ENCODE results near the gene SLC7A7.

Gene SLC7A7

DNA sequence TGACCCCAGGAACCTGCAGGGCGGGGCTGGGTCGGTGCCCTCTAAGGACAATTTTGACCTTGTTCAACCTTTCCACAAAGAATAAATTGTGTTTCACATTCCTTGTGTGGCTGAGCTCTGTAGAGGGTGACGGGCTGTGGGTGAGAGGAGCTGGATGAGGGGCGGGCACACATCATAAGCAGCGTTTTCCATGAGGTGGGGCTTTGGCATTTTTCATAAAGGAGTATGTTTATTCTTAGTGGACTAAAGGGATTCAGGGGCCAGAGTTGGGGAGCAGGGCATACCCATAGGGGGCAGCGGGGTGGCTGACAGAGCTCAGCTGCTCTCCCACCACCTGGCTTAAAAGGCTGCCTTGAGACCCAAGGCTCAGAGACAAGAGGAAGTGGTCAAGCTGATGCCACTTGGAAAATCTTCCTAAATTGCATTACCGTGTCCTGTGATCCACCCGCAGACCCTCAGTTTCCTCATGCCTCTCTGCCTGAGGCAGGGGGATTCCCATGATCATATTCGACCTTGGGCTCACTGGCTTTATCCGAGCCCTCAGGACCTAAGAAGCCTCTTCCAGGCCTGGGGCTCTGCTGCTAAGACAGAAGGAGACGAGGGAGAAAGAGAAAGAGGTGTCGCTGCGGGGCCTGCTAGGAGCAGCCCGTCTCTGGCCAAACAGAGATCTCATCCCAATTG, 32.6 kb upstream of the SLC7A7 start:
- H3K27me3 Mint-ChIP-seq: peaks cover 25% of the 10 kb centered on the region

DNA sequence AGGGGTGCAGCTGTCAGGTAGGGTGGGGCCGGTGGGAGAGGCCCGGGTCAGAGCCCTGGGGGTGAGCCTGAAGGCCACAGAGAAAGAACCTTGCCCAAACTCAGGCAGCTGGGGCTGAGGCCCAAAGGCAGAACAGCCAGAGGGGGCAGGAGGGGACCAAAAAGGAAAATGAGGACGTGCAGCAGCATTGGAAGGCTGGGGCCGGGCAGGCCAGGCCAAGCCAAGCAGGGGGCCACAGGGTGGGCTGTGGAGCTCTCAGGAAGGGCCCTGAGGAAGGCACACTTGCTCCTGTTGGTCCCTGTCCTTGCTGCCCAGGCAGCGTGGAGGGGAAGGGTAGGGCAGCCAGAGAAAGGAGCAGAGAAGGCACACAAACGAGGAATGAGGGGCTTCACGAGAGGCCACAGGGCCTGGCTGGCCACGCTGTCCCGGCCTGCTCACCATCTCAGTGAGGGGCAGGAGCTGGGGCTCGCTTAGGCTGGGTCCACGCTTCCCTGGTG, 31.6 kb upstream of the SLC7A7 start:
- Mint-ChIP-seq H3K36me3 (no peaks in the 10 kb centered on the region), H3K4me1 (peaks cover 19% of the 10 kb centered on the region), H3K27me3 (peaks cover 25% of the 10 kb centered on the region), H3K4me3 (no peak overlapping the region), H3K9me3 (no peaks in the 10 kb centered on the region), H3K27ac (peak overlapping the region; percentile 77)
- no peak for ATAC-seq

More for the DNA sequence above, 32.6 kb upstream of the SLC7A7 start:
- H3K4me3 Mint-ChIP-seq: no peak overlapping the region
- peaks cover 21% of the 10 kb centered on the region for H3K4me1 Mint-ChIP-seq
- no peak overlapping the region for H3K27ac Mint-ChIP-seq
- no peak for ATAC-seq
- no peaks in the 10 kb centered on the region for H3K36me3 Mint-ChIP-seq
- H3K9me3 Mint-ChIP-seq: no peaks in the 10 kb centered on the region

DNA sequence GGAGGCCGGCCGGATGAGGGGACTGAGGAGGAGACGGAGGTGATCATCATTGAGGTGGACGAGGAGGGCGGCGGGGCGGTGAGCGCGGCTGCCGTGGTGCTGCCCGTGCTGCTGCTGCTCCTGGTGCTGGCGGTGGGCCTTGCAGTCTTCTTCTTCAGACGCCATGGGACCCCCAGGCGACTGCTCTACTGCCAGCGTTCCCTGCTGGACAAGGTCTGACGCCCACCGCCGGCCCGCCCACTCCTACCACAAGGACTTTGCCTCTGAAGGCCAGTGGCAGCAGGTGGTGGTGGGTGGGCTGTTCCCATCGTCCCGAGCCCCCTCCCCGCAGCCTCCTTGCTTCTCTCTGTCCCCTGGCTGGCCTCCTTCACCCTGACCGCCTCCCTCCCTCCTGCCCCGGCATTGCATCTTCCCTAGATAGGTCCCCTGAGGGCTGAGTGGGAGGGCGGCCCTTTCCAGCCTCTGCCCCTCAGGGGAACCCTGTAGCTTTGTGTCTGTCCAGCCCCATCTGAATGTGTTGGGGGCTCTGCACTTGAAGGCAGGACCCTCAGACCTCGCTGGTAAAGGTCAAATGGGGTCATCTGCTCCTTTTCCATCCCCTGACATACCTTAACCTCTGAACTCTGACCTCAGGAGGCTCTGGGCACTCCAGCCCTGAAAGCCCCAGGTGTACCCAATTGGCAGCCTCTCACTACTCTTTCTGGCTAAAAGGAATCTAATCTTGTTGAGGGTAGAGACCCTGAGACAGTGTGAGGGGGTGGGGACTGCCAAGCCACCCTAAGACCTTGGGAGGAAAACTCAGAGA, 30.8 kb upstream of the SLC7A7 start:
- Mint-ChIP-seq H3K27me3 (peaks cover 25% of the 10 kb centered on the region), H3K27ac (peak overlapping the region; percentile 77), H3K4me3 (no peak overlapping the region), H3K36me3 (no peaks in the 10 kb centered on the region), H3K9me3 (no peaks in the 10 kb centered on the region), H3K4me1 (peaks cover 19% of the 10 kb centered on the region)
- ATAC-seq: no peak

DNA sequence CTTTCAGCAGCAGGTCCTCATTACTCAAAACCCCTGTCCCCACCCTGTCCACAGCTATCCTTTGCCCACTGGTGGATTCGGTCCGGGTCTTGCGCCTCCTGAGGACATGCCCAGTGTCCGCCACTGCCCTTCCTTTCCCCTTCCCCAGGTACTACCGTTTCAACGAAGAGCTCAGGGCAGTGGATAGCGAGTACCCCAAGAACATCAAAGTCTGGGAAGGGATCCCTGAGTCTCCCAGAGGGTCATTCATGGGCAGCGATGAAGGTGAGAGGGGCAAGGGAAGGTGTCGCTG, 29.8 kb upstream of the SLC7A7 start:
- Mint-ChIP-seq H3K27me3 (peaks cover 25% of the 10 kb centered on the region), H3K4me3 (no peak overlapping the region), H3K36me3 (no peaks in the 10 kb centered on the region), H3K9me3 (no peaks in the 10 kb centered on the region), H3K27ac (no peak overlapping the region), H3K4me1 (peaks cover 19% of the 10 kb centered on the region)
- ATAC-seq: no peak

DNA sequence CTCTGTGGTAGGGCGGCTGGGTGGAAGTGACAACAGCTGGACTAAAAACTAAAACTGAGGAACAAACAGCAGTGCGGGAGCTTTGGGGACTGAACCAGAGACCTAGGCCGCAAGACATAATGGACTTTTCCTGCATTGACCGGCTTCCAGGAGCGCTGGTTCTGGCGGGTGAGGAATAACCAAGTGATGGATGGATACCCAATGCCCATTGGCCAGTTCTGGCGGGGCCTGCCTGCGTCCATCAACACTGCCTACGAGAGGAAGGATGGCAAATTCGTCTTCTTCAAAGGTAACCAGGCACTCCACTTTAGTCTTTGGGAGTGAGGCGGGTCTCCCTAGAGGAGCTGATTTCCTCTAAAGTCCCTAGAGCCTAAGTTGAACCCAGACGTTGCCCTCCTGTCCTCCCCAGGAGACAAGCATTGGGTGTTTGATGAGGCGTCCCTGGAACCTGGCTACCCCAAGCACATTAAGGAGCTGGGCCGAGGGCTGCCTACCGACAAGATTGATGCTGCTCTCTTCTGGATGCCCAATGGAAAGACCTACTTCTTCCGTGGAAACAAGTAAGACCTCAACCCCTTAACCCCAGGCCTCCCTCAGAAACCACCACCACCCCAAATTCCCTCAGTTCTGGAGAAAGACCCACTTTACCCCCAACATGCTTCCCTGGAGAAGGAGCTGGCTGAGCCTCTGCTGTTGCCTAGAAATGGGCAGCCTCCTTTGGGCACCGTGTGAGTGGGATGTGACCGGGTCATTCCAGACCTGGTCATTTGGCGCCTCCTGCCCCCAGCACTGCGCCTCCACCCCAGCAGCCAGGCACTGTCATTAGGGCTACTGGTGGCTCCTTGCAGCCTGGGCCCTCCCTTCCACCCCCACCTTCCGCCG, 29.2 kb upstream of the SLC7A7 start:
- ATAC-seq: no peak
- Mint-ChIP-seq H3K4me3 (no peak overlapping the region), H3K36me3 (no peaks in the 10 kb centered on the region), H3K27me3 (peaks cover 25% of the 10 kb centered on the region), H3K4me1 (peaks cover 19% of the 10 kb centered on the region), H3K9me3 (no peaks in the 10 kb centered on the region), H3K27ac (no peak overlapping the region)

DNA sequence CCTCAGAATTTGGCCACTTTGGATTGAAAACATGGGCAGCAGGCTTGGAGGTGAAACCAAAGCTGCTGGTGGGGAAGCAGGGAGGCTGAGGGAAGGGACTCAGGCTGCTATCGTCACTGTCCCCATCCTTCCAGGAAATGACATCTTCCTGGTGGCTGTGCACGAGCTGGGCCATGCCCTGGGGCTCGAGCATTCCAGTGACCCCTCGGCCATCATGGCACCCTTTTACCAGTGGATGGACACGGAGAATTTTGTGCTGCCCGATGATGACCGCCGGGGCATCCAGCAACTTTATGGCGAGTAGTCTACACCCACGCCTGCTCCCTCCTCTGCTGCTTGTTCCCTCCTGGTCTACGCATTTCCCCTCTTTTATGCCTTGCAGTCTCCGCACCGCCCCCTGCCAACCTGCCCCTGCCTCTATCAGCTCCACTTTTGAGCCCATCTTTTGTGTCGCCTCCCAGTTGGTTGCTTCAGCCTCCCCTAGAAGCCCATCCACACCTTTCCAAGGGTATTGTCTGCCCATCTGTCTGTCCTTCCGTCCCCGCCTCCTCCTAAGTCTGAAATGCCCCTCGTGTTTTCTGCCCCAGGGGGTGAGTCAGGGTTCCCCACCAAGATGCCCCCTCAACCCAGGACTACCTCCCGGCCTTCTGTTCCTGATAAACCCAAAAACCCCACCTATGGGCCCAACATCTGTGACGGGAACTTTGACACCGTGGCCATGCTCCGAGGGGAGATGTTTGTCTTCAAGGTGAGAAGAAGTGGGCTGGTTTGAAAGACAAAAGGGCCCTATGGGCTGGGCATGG, 28.1 kb upstream of the SLC7A7 start:
- H3K36me3 Mint-ChIP-seq: no peaks in the 10 kb centered on the region
- no peak for ATAC-seq
- no peaks in the 10 kb centered on the region for H3K9me3 Mint-ChIP-seq
- H3K4me3 Mint-ChIP-seq: no peak overlapping the region
- peaks cover 13% of the 10 kb centered on the region for H3K4me1 Mint-ChIP-seq
- H3K27me3 Mint-ChIP-seq: peaks cover 37% of the 10 kb centered on the region
- H3K27ac Mint-ChIP-seq: no peak overlapping the region

DNA sequence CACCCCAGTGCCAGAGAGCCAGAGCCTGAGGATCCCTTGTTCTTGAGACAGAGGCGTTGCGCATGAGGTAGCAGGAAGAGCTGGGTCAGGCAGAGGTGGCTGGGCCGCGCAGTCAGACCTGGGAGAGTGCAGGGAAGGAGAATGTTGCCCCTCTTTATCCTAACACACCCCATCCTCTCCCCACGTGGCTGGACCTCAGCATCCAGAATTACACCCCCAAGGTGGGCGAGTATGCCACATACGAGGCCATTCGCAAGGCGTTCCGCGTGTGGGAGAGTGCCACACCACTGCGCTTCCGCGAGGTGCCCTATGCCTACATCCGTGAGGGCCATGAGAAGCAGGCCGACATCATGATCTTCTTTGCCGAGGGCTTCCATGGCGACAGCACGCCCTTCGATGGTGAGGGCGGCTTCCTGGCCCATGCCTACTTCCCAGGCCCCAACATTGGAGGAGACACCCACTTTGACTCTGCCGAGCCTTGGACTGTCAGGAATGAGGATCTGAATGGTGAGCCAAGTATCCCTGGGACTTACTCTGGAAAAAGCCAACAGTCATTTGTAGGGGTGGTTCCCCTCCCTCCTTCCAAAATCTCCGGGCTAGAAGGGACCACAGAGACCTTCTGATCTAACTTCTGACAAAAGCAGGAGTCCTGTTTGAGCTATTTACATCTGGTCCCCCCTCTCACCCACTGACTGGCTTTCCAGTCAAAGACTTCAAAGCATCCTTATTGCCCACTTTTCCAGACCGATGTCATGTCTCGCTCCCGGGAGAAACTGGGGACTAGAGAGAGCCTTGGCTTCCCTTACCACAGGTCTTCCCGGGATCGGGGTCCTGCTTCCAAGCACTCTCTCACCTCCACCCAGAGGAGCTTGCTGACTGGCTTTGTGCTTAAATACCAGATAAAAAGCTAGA, 27.2 kb upstream of the SLC7A7 start:
- H3K36me3 Mint-ChIP-seq: no peaks in the 10 kb centered on the region
- ATAC-seq: no peak
- H3K27ac Mint-ChIP-seq: no peak overlapping the region
- no peak overlapping the region for H3K4me3 Mint-ChIP-seq
- peaks cover 45% of the 10 kb centered on the region for H3K27me3 Mint-ChIP-seq
- H3K9me3 Mint-ChIP-seq: no peaks in the 10 kb centered on the region
- H3K4me1 Mint-ChIP-seq: peaks cover 11% of the 10 kb centered on the region

DNA sequence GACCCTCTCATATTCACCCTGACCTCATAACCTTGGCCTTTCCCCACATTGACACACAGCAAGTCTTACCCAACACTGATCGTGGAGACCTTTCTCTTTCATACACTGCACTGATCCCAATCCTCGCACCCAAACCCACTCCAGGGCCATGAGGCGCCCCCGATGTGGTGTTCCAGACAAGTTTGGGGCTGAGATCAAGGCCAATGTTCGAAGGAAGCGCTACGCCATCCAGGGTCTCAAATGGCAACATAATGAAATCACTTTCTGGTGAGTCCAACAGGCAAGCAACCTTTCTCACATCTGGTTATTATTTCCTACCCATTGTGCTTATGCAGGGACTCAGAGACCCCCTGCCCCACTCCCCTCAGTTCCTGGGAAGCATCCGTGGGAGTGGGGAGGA, 26.5 kb upstream of the SLC7A7 start:
- Mint-ChIP-seq H3K36me3 (peaks cover 6% of the 10 kb centered on the region), H3K9me3 (no peaks in the 10 kb centered on the region), H3K4me3 (no peak overlapping the region), H3K27ac (no peak overlapping the region), H3K27me3 (peaks cover 49% of the 10 kb centered on the region), H3K4me1 (peaks cover 16% of the 10 kb centered on the region)
- no peak for ATAC-seq

DNA sequence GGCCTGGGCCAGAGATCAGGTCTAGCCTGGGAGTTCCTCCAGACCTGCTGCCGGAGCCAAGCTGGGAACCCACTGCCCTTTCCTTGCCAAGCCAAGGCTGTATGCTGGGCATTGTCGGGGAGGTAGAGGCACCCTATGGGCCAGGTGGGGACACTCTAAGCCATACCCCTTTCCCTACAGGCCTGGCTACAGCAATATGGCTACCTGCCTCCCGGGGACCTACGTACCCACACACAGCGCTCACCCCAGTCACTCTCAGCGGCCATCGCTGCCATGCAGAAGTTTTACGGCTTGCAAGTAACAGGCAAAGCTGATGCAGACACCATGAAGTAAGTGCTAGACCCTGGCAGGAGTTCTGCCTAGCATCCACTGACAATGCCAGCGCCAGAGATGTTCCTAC, 26.1 kb upstream of the SLC7A7 start:
- Mint-ChIP-seq H3K27me3 (peaks cover 46% of the 10 kb centered on the region), H3K4me3 (no peak overlapping the region), H3K4me1 (peaks cover 16% of the 10 kb centered on the region), H3K9me3 (no peaks in the 10 kb centered on the region), H3K36me3 (peaks cover 6% of the 10 kb centered on the region), H3K27ac (no peak overlapping the region)
- no peak for ATAC-seq

DNA sequence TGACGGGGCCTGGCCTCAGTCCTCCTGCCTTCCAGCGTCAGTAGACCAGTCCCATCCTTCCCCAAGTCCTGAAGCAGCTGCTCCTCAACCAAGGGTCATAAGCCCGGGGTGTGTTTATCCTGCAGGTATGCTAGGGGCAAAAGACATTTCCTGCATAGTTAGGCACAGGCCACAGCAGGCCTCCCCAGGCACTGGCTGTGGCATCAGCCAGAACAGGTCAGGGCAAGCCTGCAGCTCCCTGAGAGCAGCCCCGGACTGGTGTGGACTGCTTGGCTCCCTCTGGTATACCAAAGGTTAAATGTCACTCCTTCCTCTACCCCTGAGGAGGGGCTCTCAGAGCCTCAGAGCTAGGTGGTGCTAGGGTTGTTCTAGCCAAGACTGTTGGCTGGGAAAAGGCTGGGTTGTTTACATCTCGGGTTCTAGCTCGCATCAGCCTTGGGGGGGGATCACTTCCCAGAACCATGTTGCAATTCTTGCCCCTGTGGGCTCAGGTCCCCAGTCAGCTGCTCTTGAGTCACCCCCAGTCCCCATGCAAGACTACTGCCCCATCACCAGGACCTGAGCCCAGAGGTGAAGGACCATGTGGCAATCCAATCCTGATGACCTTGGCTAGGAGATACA, 24.0 kb upstream of the SLC7A7 start:
- no peaks in the 10 kb centered on the region for H3K9me3 Mint-ChIP-seq
- H3K27ac Mint-ChIP-seq: no peak overlapping the region
- peaks cover 29% of the 10 kb centered on the region for H3K27me3 Mint-ChIP-seq
- peaks cover 19% of the 10 kb centered on the region for H3K4me1 Mint-ChIP-seq
- peaks cover 18% of the 10 kb centered on the region for H3K36me3 Mint-ChIP-seq
- H3K4me3 Mint-ChIP-seq: no peak overlapping the region
- ATAC-seq: no peak

DNA sequence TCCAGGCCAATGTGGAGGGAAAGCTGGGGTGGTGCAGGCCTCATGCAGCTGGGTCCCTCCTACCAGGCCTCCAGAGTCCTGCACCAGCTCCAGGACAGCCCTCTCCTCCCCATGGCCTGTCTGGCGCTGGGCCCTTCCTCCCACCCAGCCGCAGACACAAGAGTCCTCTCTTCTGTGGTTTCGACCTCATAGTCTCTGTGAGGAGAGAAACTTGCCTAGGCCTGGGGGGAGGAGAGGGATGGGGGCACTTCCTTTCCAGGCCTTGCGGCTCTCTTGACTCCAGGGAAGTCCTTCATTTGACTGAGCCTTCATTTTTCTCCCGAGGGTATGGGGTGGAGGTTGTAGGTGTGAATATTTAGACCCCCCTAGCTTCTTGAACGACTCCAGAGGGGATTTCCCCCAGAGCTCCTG, 23.4 kb upstream of the SLC7A7 start:
- peaks cover 29% of the 10 kb centered on the region for H3K27me3 Mint-ChIP-seq
- H3K9me3 Mint-ChIP-seq: no peaks in the 10 kb centered on the region
- no peak for ATAC-seq
- no peak overlapping the region for H3K27ac Mint-ChIP-seq
- peaks cover 18% of the 10 kb centered on the region for H3K36me3 Mint-ChIP-seq
- H3K4me1 Mint-ChIP-seq: peaks cover 19% of the 10 kb centered on the region
- H3K4me3 Mint-ChIP-seq: no peak overlapping the region

DNA sequence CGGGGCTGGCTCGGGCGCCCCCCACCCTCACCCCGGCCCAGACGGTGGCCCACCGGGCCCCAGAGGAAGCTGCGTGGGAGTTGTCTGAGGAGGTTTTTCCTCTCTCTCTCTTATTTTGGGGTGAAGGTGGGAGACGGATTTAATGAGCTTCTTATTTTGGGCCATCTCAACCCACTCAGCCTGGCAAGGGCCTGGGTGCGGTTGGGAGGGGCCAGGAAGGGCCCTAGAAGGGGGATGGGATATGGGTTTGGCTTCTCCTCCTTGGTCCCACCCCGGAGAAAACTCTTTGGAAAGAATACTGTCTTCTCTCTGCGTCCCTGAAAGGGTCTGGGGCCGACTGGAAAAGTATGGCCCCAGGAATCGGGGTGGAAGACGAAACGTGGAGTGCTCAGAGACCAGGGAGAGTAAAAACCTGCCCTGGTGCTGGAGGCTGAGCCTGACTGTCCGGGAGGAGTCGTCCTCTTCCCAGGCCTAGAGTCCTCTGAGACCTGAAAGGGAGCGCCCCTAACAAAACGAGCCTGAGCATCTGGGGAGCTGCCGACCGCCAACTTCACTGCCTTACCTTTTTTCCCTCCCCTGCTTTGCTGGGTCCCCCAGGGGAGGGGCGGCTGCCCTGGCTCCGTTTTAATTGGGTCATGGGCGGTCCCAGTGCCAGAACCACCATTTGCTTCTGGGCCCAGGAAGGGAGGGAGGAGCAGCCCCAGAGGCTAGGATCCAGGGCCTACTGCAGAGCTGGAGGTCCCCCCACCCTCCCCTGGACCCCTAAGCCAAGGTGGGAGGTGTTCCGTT, 22.7 kb upstream of the SLC7A7 start:
- H3K27ac Mint-ChIP-seq: peak overlapping the region; percentile 88
- H3K36me3 Mint-ChIP-seq: peaks cover 18% of the 10 kb centered on the region
- ATAC-seq: no peak
- H3K4me3 Mint-ChIP-seq: peak overlapping the region; percentile 89
- no peaks in the 10 kb centered on the region for H3K9me3 Mint-ChIP-seq
- H3K4me1 Mint-ChIP-seq: peaks cover 19% of the 10 kb centered on the region
- peaks cover 29% of the 10 kb centered on the region for H3K27me3 Mint-ChIP-seq
